ENCODE data around the gene POLR3K.

Gene POLR3K

DNA sequence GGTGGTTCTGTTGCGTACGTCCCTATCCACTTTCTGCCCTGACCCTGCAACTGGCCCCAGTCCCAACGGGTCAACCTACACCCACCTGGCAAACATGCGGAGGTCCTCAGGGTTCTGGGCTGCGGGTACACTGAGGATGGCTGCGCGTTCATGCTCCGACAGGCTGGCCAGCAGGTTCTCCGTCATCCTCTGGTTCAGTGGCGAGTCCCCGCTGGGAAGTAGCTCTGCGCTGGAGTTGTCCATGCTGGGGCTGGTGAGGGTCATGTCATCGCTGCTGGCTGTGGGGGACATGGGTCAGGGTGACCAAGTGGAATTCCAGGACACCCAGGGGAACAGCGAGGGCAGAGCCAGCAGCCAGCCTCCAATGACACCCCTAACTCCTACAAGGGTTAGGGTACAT is 35.2 kb upstream of the POLR3K start:
- H2AK5ac ChIP-seq (ENCODE audit: low read length): no peak overlapping the region
- H3K27me3 ChIP-seq (ENCODE audit: insufficient read depth, low read length, poor library complexity): no peaks in the 10 kb centered on the region
- no CpG with 5 or more reads among the region's 14 CpGs for WGBS (ENCODE audit: extremely low coverage, insufficient coverage, low lambda C conversion rate)
- no peak overlapping the region for H3K4me3 ChIP-seq (ENCODE audit: low read length)
- no peak overlapping the region for H3K27ac ChIP-seq (ENCODE audit: low read depth, low read length)
- peaks cover 3% of the 10 kb centered on the region for H3K36me3 ChIP-seq (ENCODE audit: control insufficient read depth, insufficient read depth, low read length)
- H2BK15ac ChIP-seq (replicated peaks; ENCODE audit: low read depth): no peak overlapping the region
- no peak overlapping the region for H3K4me2 ChIP-seq (ENCODE audit: low read length)
- no peaks in the 10 kb centered on the region for H3K79me1 ChIP-seq (ENCODE audit: low read length)
- DNase-seq: no peak
- no peak overlapping the region for H3K18ac ChIP-seq (ENCODE audit: low read length)
- H3K56ac ChIP-seq (ENCODE audit: low read length): no peak overlapping the region
- no peak overlapping the region for H4K5ac ChIP-seq (ENCODE audit: low read length)
- H3K4me1 ChIP-seq (ENCODE audit: control insufficient read depth, low read depth, low read length): no peaks in the 10 kb centered on the region
- no peak overlapping the region for H3K9ac ChIP-seq (ENCODE audit: low read length)
- no peak overlapping the region for H3K23ac ChIP-seq (ENCODE audit: low read length)
- no peak overlapping the region for H2BK120ac ChIP-seq (ENCODE audit: low read depth, low read length)
- no peak overlapping the region for H2BK5ac ChIP-seq (ENCODE audit: low read length)
- H3K79me2 ChIP-seq (ENCODE audit: control insufficient read depth, insufficient read depth, low read length): no peaks in the 10 kb centered on the region
- H4K8ac ChIP-seq (ENCODE audit: low read depth, low read length): no peak overlapping the region
- no peak overlapping the region for H3K4ac ChIP-seq (ENCODE audit: low read depth, low read length)

DNA sequence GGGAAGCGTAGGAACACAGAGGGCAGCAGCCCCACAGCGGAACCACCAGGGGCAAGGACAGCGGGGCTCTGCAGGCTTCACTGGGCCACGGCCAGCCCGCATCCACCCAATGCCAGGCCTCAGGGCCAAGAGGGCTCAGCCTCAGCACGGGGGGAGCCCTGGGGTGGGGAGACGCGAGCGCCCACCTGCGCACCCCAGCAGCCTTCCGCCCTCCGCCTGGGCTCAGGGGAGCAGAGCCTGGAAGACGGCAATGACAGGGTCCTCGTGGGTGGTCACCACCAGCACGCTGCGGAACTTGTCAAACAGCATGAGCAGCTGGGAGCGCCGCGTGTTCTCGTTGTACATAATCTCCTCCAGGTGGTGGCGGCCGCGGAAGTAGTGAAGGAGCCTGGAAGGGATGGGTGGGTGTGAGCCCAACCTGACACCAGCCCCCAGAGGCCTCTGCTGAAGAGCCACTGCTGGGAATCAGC is 33.1 kb upstream of the POLR3K start:
- H3K23ac ChIP-seq (ENCODE audit: low read length): no peak overlapping the region
- H3K9ac ChIP-seq (ENCODE audit: low read length): no peak overlapping the region
- H3K4me2 ChIP-seq (ENCODE audit: low read length): no peak overlapping the region
- H3K56ac ChIP-seq (ENCODE audit: low read length): no peak overlapping the region
- H3K36me3 ChIP-seq (ENCODE audit: control insufficient read depth, insufficient read depth, low read length): peaks cover 3% of the 10 kb centered on the region
- DNase-seq: no peak
- H3K4me1 ChIP-seq (ENCODE audit: control insufficient read depth, low read depth, low read length): no peaks in the 10 kb centered on the region
- no peak overlapping the region for H2AK5ac ChIP-seq (ENCODE audit: low read length)
- WGBS (ENCODE audit: extremely low coverage, insufficient coverage, low lambda C conversion rate): no CpG with 5 or more reads among the region's 23 CpGs
- no peak overlapping the region for H3K27ac ChIP-seq (ENCODE audit: low read depth, low read length)
- no peaks in the 10 kb centered on the region for H3K79me2 ChIP-seq (ENCODE audit: control insufficient read depth, insufficient read depth, low read length)
- H3K18ac ChIP-seq (ENCODE audit: low read length): no peak overlapping the region
- H3K4me3 ChIP-seq (ENCODE audit: low read length): no peak overlapping the region
- H3K79me1 ChIP-seq (ENCODE audit: low read length): no peaks in the 10 kb centered on the region
- no peak overlapping the region for H4K5ac ChIP-seq (ENCODE audit: low read length)
- no peak overlapping the region for H4K8ac ChIP-seq (ENCODE audit: low read depth, low read length)
- no peaks in the 10 kb centered on the region for H3K27me3 ChIP-seq (ENCODE audit: insufficient read depth, low read length, poor library complexity)
- no peak overlapping the region for H3K4ac ChIP-seq (ENCODE audit: low read depth, low read length)
- no peak overlapping the region for H2BK15ac ChIP-seq (replicated peaks; ENCODE audit: low read depth)
- H2BK5ac ChIP-seq (ENCODE audit: low read length): no peak overlapping the region
- H2BK120ac ChIP-seq (ENCODE audit: low read depth, low read length): no peak overlapping the region

DNA sequence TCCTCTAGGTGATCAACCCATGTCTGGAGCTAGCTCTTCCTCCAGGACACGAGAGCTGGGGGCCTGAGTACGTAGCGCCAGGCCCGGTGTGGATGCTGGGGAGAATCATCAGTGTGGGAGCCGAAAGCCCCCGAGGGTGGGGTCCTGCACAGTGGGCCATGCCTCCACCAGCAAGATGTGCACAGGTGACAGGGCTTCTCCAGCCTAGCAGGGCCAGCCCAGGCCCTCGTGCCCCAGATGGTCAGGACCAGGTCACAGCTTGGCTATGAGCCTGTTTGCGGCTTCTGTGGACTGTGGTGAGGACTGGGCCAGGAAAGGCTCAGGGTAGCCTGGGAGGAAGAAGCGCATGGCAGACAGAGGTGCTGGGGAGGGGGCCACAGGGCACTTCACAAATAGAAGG is 32.5 kb upstream of the POLR3K start:
- Histone ChIP-seq H4K8ac (ENCODE audit: low read depth, low read length) (no peak overlapping the region), H3K79me1 (ENCODE audit: low read length) (no peaks in the 10 kb centered on the region), H3K27ac (ENCODE audit: low read depth, low read length) (no peak overlapping the region), H2AK5ac (ENCODE audit: low read length) (no peak overlapping the region), H3K4ac (ENCODE audit: low read depth, low read length) (no peak overlapping the region), H4K5ac (ENCODE audit: low read length) (no peak overlapping the region), H3K56ac (ENCODE audit: low read length) (no peak overlapping the region), H3K4me3 (ENCODE audit: low read length) (no peak overlapping the region), H3K79me2 (ENCODE audit: control insufficient read depth, insufficient read depth, low read length) (no peaks in the 10 kb centered on the region), H3K9ac (ENCODE audit: low read length) (no peak overlapping the region), H3K4me2 (ENCODE audit: low read length) (no peak overlapping the region), H3K27me3 (ENCODE audit: insufficient read depth, low read length, poor library complexity) (no peaks in the 10 kb centered on the region), H2BK5ac (ENCODE audit: low read length) (no peak overlapping the region), H2BK15ac (replicated peaks; ENCODE audit: low read depth) (no peak overlapping the region), H3K23ac (ENCODE audit: low read length) (no peak overlapping the region), H2BK120ac (ENCODE audit: low read depth, low read length) (no peak overlapping the region), H3K18ac (ENCODE audit: low read length) (no peak overlapping the region), H3K4me1 (ENCODE audit: control insufficient read depth, low read depth, low read length) (no peaks in the 10 kb centered on the region), H3K36me3 (ENCODE audit: control insufficient read depth, insufficient read depth, low read length) (peaks cover 3% of the 10 kb centered on the region)
- DNase-seq: no peak
- WGBS (ENCODE audit: extremely low coverage, insufficient coverage, low lambda C conversion rate): no CpG with 5 or more reads among the region's 9 CpGs

DNA sequence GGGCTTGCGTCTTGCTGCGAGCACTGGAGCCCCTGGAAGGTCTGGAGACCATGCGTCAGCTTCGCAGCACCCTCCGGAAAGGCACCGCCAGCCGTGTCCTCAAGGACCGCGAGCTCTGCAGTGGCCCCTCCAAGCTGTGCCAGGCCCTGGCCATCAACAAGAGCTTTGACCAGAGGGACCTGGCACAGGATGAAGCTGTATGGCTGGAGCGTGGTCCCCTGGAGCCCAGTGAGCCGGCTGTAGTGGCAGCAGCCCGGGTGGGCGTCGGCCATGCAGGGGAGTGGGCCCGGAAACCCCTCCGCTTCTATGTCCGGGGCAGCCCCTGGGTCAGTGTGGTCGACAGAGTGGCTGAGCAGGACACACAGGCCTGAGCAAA is 32.0 kb upstream of the POLR3K start:
- H4K8ac ChIP-seq (ENCODE audit: low read depth, low read length): no peak overlapping the region
- no peak overlapping the region for H4K5ac ChIP-seq (ENCODE audit: low read length)
- no peak overlapping the region for H3K4me2 ChIP-seq (ENCODE audit: low read length)
- no peaks in the 10 kb centered on the region for H3K27me3 ChIP-seq (ENCODE audit: insufficient read depth, low read length, poor library complexity)
- H2BK120ac ChIP-seq (ENCODE audit: low read depth, low read length): no peak overlapping the region
- no peak overlapping the region for H3K9ac ChIP-seq (ENCODE audit: low read length)
- H3K56ac ChIP-seq (ENCODE audit: low read length): no peak overlapping the region
- no peak overlapping the region for H3K23ac ChIP-seq (ENCODE audit: low read length)
- H3K4ac ChIP-seq (ENCODE audit: low read depth, low read length): no peak overlapping the region
- no peak overlapping the region for H3K4me3 ChIP-seq (ENCODE audit: low read length)
- H3K79me1 ChIP-seq (ENCODE audit: low read length): no peaks in the 10 kb centered on the region
- H3K79me2 ChIP-seq (ENCODE audit: control insufficient read depth, insufficient read depth, low read length): no peaks in the 10 kb centered on the region
- no peak overlapping the region for H3K27ac ChIP-seq (ENCODE audit: low read depth, low read length)
- no peak overlapping the region for H2BK15ac ChIP-seq (replicated peaks; ENCODE audit: low read depth)
- peaks cover 3% of the 10 kb centered on the region for H3K36me3 ChIP-seq (ENCODE audit: control insufficient read depth, insufficient read depth, low read length)
- H3K18ac ChIP-seq (ENCODE audit: low read length): no peak overlapping the region
- no peak overlapping the region for H2AK5ac ChIP-seq (ENCODE audit: low read length)
- DNase-seq: no peak
- WGBS (ENCODE audit: extremely low coverage, insufficient coverage, low lambda C conversion rate): no CpG with 5 or more reads among the region's 18 CpGs
- no peaks in the 10 kb centered on the region for H3K4me1 ChIP-seq (ENCODE audit: control insufficient read depth, low read depth, low read length)
- no peak overlapping the region for H2BK5ac ChIP-seq (ENCODE audit: low read length)

DNA sequence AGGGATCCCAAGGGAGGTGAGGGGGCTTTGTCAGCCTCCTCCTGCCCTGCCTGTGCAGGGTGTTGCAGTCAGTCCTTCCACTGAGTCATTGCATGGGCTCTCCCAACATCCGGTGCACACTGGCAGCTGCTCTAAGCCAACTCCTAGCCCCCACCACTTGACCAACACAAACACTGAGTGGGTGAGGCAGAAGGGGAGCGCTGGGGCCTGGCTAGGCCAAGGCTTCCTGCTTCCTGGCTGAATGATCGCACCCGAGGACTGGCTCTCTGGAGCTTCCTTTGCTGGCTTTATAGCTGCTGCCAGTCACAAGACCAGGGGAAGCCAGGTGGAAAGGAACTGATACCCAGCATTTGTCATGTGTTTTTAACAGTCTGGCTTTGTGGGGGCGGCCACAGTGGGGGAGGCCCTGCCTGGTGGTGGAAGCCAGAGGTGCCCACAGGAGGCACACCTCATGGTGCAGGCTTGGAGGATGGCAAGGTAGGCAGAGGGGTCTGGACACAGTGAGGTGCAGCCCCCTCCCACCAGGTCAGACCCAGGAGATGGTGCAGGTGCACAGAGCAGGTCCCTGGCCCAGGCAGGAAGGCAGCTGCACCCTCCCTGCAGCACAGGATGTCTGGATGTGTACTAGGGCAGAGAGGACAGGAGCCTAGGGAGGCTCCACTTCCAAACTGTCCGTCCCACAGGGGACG is 31.5 kb upstream of the POLR3K start:
- H2BK120ac ChIP-seq (ENCODE audit: low read depth, low read length): no peak overlapping the region
- no peak overlapping the region for H3K4me2 ChIP-seq (ENCODE audit: low read length)
- no peaks in the 10 kb centered on the region for H3K4me1 ChIP-seq (ENCODE audit: control insufficient read depth, low read depth, low read length)
- H3K27ac ChIP-seq (ENCODE audit: low read depth, low read length): no peak overlapping the region
- no peak overlapping the region for H3K23ac ChIP-seq (ENCODE audit: low read length)
- H3K4me3 ChIP-seq (ENCODE audit: low read length): no peak overlapping the region
- no peak overlapping the region for H2BK5ac ChIP-seq (ENCODE audit: low read length)
- H3K79me2 ChIP-seq (ENCODE audit: control insufficient read depth, insufficient read depth, low read length): no peaks in the 10 kb centered on the region
- H3K18ac ChIP-seq (ENCODE audit: low read length): no peak overlapping the region
- H4K5ac ChIP-seq (ENCODE audit: low read length): no peak overlapping the region
- peaks cover 4% of the 10 kb centered on the region for H3K36me3 ChIP-seq (ENCODE audit: control insufficient read depth, insufficient read depth, low read length)
- no peak overlapping the region for H3K4ac ChIP-seq (ENCODE audit: low read depth, low read length)
- WGBS (ENCODE audit: extremely low coverage, insufficient coverage, low lambda C conversion rate): no CpG with 5 or more reads among the region's 7 CpGs
- H4K8ac ChIP-seq (ENCODE audit: low read depth, low read length): no peak overlapping the region
- H3K56ac ChIP-seq (ENCODE audit: low read length): no peak overlapping the region
- H2BK15ac ChIP-seq (replicated peaks; ENCODE audit: low read depth): no peak overlapping the region
- no peak overlapping the region for H3K9ac ChIP-seq (ENCODE audit: low read length)
- no peaks in the 10 kb centered on the region for H3K79me1 ChIP-seq (ENCODE audit: low read length)
- no peaks in the 10 kb centered on the region for H3K27me3 ChIP-seq (ENCODE audit: insufficient read depth, low read length, poor library complexity)
- H2AK5ac ChIP-seq (ENCODE audit: low read length): no peak overlapping the region
- no peak for DNase-seq
